Right cardiac atrium (tissue), 5 donors: ENCODE results near the gene MAP4. TPM values are rescaled to one million over a fixed set of nuclear protein-coding genes. Genes with fewer than 3 reads are reported as not detected.
"Not testable (repeated sequence)": the region's sequence is repeated elsewhere in the genome, so short reads cannot be mapped to it uniquely, and the experiment has no call there.

Source experiments
- ATAC-seq, 2 donors: fragments of 200-7000 bp; cut with Tn5 transposase; one replicate each; pipeline versions ENCODE4 v1.8.0 to v1.9.1; 2020; ENCODE audit warnings: moderate library complexity in 2 of 2, mild to moderate bottlenecking in 1 of 2
- DNase-seq, 3 donors: peaks; one replicate each; pipeline ENCODE4 v3.0.0-alpha.2; 2020
- H3K27ac ChIP-seq: one replicate; pipeline ENCODE4 v1.5.1; 2013; ENCODE audit warnings: mild to moderate bottlenecking, low read length, control low read depth, moderate library complexity
- H3K27me3 ChIP-seq: one replicate; pipeline ENCODE4 v1.6.1; 2013; ENCODE audit not compliant: control insufficient read depth, insufficient read depth
- H3K4me1 ChIP-seq: one replicate; pipeline ENCODE4 v1.6.1; 2013; ENCODE audit warnings: low read length; ENCODE audit not compliant: control insufficient read depth, insufficient read depth
- H3K4me3 ChIP-seq: one replicate; pipeline ENCODE4 v1.5.1; 2013; ENCODE audit warnings: low read length, control low read depth
- H3K9me3 ChIP-seq: one replicate; pipeline ENCODE4 v1.6.1; 2013; ENCODE audit warnings: low read length; ENCODE audit not compliant: control insufficient read depth
- WGBS: extraction: QIAGEN DNeasy Blood & Tissue Kit; methylation state at CpG from one replicate; pipeline ENCODE4 v1.1.7; 2013; 5-methylcytosine and 5-hydroxymethylcytosine counted together
- intact Hi-C, 4 donors: fragments of 100-400 bp; cut with DNase I; formaldehyde crosslinking; loops; one replicate each; pipeline versions ENCODE4 v1.11.0 to v1.14.0; 2022 to 2023
- polyA plus RNA-seq: library from polyadenylated mRNA; stranded (reverse); fragments of 200-250 nt; gene quantifications from one replicate; pipeline ENCODE4 v1.2.3, GENCODE V29; 2013
- total RNA-seq, 4 donors: library from RNA; stranded (reverse); fragmentation: NEBNext Ultra II Directional; extraction: Animal tissue kit (Norgen Biotek cat#: 25700); gene quantifications; one replicate each; pipeline ENCODE4 v1.2.1, GENCODE V29; 2021
- donor health status: healthy with polysubstance abuse.
- donor health status: DM: no; HTN: yes; CAD: no.
- donor health status: DM: no; HTN: no; CAD: no.
- donor health status: DM: no; HTN: yes; CAD: no; lungs with severe emphysema.
- donor health status: DM: yes; HTN: yes; CAD: no.

MAP4 gene
- total and polyA plus RNA-seq, 5 donors = 267 to 557 (median 448) TPM

- Histone ChIP-seq H3K4me3 (peak overlapping the region; percentile 20), H3K27ac (peak overlapping the region; percentile 55), H3K27me3 (no peaks in the 10 kb centered on the region), H3K9me3 (no peaks in the 10 kb centered on the region), H3K4me1 (peaks cover 11% of the 10 kb centered on the region)
- intact Hi-C loops = loop anchor here in 1 of 4 donors (5.0 kb wide), 1 partner anchor 72 kb away; no protein-coding TSS in a partner anchor
- DNase-seq (no peak), ATAC-seq (no peak)
- WGBS = 56% methylated on average over 3 of the region's 3 CpGs
These were observed 610 bp downstream of the MAP4 start for GRCh38 chr3:48015431-48016180.

DNA sequence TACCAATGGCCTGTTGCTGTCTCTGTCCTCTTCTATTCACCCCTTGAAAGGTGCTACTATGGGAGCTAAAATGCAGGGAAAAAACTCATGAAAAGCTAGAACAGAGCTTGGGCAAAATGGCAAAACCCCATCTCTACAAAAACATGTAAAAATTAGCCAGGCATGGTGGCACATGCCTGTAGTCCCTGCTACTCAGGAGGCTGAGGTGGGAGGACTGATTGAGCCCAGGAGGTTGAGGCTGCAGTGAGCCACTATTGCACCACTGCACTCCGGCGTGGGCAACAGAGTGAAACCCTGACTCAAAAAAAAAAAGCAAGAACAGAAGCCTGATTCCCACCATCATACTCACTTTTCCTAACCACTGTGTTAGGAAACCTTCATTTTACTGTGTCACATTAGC, 1.9 kb downstream of the MAP4 start:
- peak overlapping the region; percentile 30 for H3K4me3 ChIP-seq
- no peaks in the 10 kb centered on the region for H3K9me3 ChIP-seq
- ATAC-seq (no peak), DNase-seq (no peak)
- peaks cover 14% of the 10 kb centered on the region for H3K4me1 ChIP-seq
- intact Hi-C loops = no loop called here
- peak overlapping the region; percentile 93 for H3K27ac ChIP-seq
- H3K27me3 ChIP-seq = no peaks in the 10 kb centered on the region
- 81% methylated on average over 2 of the region's 2 CpGs for WGBS

DNA sequence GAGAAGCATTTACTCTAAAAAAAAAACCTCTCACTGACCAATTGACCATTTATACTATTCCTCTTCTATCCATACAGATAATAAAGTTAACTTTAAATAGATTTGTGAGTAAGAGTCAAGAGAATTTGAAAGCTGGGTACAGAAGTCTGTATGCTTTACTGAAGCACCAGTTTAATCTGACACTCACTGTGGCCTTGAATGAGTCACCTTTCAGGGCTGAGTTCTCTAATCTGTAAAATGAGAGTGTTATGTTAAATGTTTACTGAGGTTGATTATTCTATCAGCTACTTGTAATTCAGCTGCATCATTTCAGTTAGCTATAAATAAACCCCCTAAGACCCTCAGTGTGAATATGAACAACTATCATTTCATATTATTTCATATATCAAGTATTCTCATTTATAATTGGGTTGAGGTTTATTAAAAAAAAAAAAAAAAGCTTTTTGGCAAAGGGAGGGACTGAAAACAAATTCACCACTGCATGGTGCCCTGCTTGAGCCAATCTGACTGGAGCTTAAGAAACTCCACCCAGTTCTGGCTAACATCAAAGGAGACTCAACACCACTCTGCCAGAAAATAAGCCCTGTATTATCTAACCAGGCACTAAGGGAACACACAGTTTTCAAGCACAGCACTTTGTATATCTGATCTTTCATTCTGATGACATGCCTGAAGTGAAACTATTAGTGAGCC, 2.8 kb downstream of the MAP4 start:
- no peaks in the 10 kb centered on the region for H3K9me3 ChIP-seq
- peak in 2 of 3 donors; percentile 42 to 62 for DNase-seq
- ATAC-seq = peak; percentile 93 to 95
- H3K27ac ChIP-seq = no peak overlapping the region
- intact Hi-C loops = no loop called here
- peaks cover 14% of the 10 kb centered on the region for H3K4me1 ChIP-seq
- H3K4me3 ChIP-seq = no peak overlapping the region
- no peaks in the 10 kb centered on the region for H3K27me3 ChIP-seq

GRCh38 chr3:48012659-48013058, 3.6 kb downstream of the MAP4 start:
- intact Hi-C loops = no loop called here
- H3K4me1 ChIP-seq = peaks cover 10% of the 10 kb centered on the region
- no peak for ATAC-seq

DNA sequence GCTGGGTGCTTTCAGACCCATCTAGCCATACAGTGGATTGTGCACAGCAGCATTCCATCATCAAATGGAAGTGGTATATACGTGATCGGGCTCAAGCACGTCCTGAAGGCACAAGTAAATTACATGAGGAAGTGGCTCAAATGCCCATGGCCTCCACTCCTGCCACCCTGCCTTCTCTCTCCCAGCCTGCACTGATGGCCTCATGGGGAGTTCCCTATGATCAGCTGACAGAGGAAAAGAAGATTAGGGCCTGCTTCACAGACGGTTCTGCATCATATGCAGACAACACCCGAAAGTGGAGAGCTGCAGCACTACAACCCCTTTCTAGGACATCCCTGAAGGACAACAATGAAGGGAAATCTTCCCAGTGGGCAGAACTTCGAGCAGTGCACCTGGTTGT, 8.2 kb downstream of the MAP4 start:
- H3K4me3 ChIP-seq, intact Hi-C loops, H3K4me1 ChIP-seq, DNase-seq, ATAC-seq, H3K27me3 ChIP-seq, H3K27ac ChIP-seq, H3K9me3 ChIP-seq: not testable (repeated sequence)
- 81% methylated on average over 6 of the region's 6 CpGs for WGBS

More at GRCh38 chr3:48012659-48013058, 3.6 kb downstream of the MAP4 start:
- H3K9me3 ChIP-seq = no peaks in the 10 kb centered on the region
- WGBS = 79% methylated on average over 2 of the region's 2 CpGs
- DNase-seq = no peak
- H3K27ac ChIP-seq = peak overlapping the region; percentile 59
- no peak overlapping the region for H3K4me3 ChIP-seq
- H3K27me3 ChIP-seq = no peaks in the 10 kb centered on the region

DNA sequence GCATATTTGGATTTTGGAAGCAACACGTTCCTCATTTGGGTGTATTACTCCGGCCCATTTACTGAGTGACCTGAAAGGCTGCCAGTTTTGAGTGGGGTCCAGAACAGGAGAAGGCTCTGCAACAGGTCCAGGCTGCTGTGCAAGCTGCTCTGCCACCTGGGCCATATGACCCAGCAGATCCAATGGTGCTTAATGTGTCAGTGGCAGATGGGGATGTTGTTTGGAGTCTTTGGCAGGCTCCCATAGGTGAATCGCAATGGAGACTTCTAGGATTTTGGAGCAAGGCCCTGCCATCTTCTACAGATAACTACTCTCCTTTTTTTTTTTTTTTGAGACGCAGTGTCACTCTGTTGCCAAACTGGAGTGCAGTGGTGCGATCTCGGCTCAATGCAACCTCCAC, 8.9 kb downstream of the MAP4 start:
- H3K9me3 ChIP-seq, H3K4me3 ChIP-seq, ATAC-seq, DNase-seq, intact Hi-C loops, H3K27me3 ChIP-seq, H3K4me1 ChIP-seq, H3K27ac ChIP-seq: not testable (repeated sequence)
- WGBS = 85% methylated on average over 6 of the region's 6 CpGs

DNA sequence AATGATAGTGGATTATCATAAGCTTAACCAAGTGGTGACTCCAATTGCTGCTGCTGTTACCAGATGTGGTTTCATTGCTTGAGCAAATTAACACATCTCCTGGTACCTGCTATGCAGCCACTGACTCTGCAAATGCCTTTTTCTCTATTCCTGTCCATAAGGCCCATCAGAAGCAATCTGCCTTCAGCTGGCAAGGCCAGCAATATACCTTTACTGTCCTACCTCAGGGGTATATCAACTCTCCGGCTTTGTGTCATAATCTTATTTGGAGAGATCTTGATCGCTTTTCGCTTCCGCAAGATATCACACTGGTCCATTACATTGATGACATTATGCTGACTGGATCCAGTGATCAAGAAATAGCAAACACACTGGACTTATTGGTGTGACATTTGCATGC, 9.4 kb downstream of the MAP4 start:
- H3K4me1 ChIP-seq, intact Hi-C loops, DNase-seq, H3K27ac ChIP-seq, H3K9me3 ChIP-seq, H3K27me3 ChIP-seq, H3K4me3 ChIP-seq, ATAC-seq: not testable (repeated sequence)
- WGBS = over 99% methylated on average over 4 of the region's 4 CpGs

- no peak overlapping the region for H3K4me3 ChIP-seq
- intact Hi-C loops = no loop called here
- H3K9me3 ChIP-seq = no peaks in the 10 kb centered on the region
- 97% methylated on average over 5 of the region's 5 CpGs for WGBS
- no peak for DNase-seq
- no peak for ATAC-seq
- H3K27me3 ChIP-seq = no peaks in the 10 kb centered on the region
- peaks cover 5% of the 10 kb centered on the region for H3K4me1 ChIP-seq
- no peak overlapping the region for H3K27ac ChIP-seq
These were observed 11.5 kb downstream of the MAP4 start for GRCh38 chr3:48004694-48005093.

DNA sequence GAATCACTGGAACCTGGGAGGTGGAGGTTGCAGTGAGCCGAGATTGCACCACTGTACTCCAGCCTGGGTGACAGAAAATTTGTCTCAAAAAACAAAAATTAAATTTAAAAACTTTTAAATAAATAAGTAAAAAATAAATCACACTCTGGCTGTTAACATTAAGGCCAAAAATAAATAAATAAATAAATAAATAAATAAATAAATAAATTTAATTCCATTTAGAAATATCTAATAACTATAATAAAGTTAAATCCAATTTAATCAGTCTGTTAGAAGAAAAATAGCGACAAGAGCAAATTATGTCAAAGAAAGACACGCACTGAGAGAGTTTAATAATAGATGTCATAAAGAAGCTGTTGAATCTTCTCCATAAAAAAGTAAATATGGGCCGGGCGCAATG, 13.4 kb downstream of the MAP4 start:
- H3K27ac ChIP-seq = no peak overlapping the region
- no peak overlapping the region for H3K4me3 ChIP-seq
- no peaks in the 10 kb centered on the region for H3K27me3 ChIP-seq
- ATAC-seq (no peak), DNase-seq (no peak)
- peaks cover 4% of the 10 kb centered on the region for H3K4me1 ChIP-seq
- intact Hi-C loops = no loop called here
- WGBS = 97% methylated on average over 5 of the region's 5 CpGs
- H3K9me3 ChIP-seq = no peaks in the 10 kb centered on the region

- 89% methylated on average over 4 of the region's 4 CpGs for WGBS
- DNase-seq (no peak), ATAC-seq (no peak)
- no peak overlapping the region for H3K4me3 ChIP-seq
- intact Hi-C loops = no loop called here
- H3K27me3 ChIP-seq = no peaks in the 10 kb centered on the region
- no peaks in the 10 kb centered on the region for H3K9me3 ChIP-seq
- no peak overlapping the region for H3K27ac ChIP-seq
- peaks cover 4% of the 10 kb centered on the region for H3K4me1 ChIP-seq
These were observed 14.2 kb downstream of the MAP4 start for GRCh38 chr3:48001991-48002390.

DNA sequence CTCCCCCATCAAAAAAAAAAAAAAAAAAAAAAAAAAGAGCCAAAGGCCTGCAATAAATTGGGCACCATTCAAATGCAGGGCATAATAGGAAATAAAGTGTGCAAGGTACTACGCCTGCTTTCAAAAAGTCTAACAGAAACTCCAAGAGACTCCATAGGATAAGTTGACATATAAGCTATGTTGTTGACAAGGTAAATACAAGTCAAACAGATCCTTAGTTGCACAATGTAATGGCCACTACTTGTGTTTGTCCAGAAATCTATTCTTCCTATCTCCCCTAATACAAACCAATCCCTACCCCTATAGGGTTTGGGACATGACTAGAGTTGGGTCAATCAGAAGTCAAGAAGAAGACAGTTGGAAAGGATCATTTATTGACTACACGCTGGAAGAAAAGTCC, 16.0 kb downstream of the MAP4 start:
- DNase-seq = no peak
- no peak overlapping the region for H3K27ac ChIP-seq
- H3K4me3 ChIP-seq = no peak overlapping the region
- peaks cover 4% of the 10 kb centered on the region for H3K4me1 ChIP-seq
- WGBS = 94% methylated on average over 2 of the region's 2 CpGs
- H3K27me3 ChIP-seq = no peaks in the 10 kb centered on the region
- H3K9me3 ChIP-seq = no peaks in the 10 kb centered on the region
- intact Hi-C loops = no loop called here
- ATAC-seq = no peak
